Measurements from ENCODE around the gene PTCH2.

PTCH2 gene

GRCh38 chr1:44810101-44810761 lies 32.8 kb downstream of the PTCH2 start:
- Histone ChIP-seq H4K8ac (ENCODE audit: low read depth, low read length) (no peak overlapping the region), H2BK15ac (ENCODE audit: low read length) (no peak overlapping the region), H3K27ac (replicated peaks; ENCODE audit: low read length) (no peak overlapping the region), H2AFZ (ENCODE audit: low read length) (no peak overlapping the region), H2BK12ac (ENCODE audit: low read length) (no peak overlapping the region), H3K4ac (ENCODE audit: low read length) (no peak overlapping the region), H2BK120ac (ENCODE audit: low read depth, low read length) (peak overlapping the region; percentile 11), H3K9me3 (replicated peaks in 1 of 2; ENCODE audit: control insufficient read depth in 2 of 2, insufficient read depth in 1 of 2, low read depth in 1 of 2, low read length in 2 of 2) (no peaks in the 10 kb centered on the region), H3K14ac (ENCODE audit: low read length) (no peak overlapping the region), H4K91ac (ENCODE audit: low read depth, low read length, poor library complexity) (no peak overlapping the region), H3K9ac (ENCODE audit: low read depth, low read length, poor library complexity) (no peak overlapping the region), H3K4me2 (ENCODE audit: insufficient read depth, low read length, poor library complexity, severe bottlenecking) (no peak overlapping the region), H2BK5ac (ENCODE audit: low read length) (no peak overlapping the region), H2AK5ac (ENCODE audit: low read depth, low read length) (peak overlapping the region; percentile 40), H3K4me3 (ENCODE audit: low read length in 2 of 2) (no peak overlapping the region), H3K4me1 (ENCODE audit: control insufficient read depth in 2 of 2, insufficient read depth in 1 of 2, low read depth in 1 of 2, low read length in 2 of 2) (peaks cover 28 to 43% of the 10 kb centered on the region in 2 donors), H3K79me1 (ENCODE audit: low read depth, low read length) (peaks cover 3% of the 10 kb centered on the region), H3K23ac (ENCODE audit: low read depth, low read length, poor library complexity) (no peak overlapping the region), H3K27me3 (ENCODE audit: control insufficient read depth in 3 of 3, insufficient read depth in 3 of 3, low read depth in 1 of 3, low read length in 3 of 3) (peaks cover 0 to 4% (median 0%) of the 10 kb centered on the region in 3 experiments), H3K18ac (ENCODE audit: low read length) (peak overlapping the region; percentile 40), H3K36me3 (replicated peaks in 1 of 2; ENCODE audit: control insufficient read depth in 2 of 2, insufficient read depth in 2 of 2, low read length in 2 of 2) (peaks cover 4 to 22% of the 10 kb centered on the region in 2 donors)
- no CpG with 5 or more reads among the region's 12 CpGs for WGBS, 2 donors (ENCODE audit: extremely low coverage in 2 of 2, insufficient read length in 2 of 2, insufficient replicate concordance in 1 of 2)
- no peak for DNase-seq (ENCODE audit: low spot score)

- Histone ChIP-seq H4K8ac (ENCODE audit: low read depth, low read length) (no peak overlapping the region), H3K27ac (replicated peaks; ENCODE audit: low read length) (peak overlapping the region; percentile 86), H3K27me3 (ENCODE audit: control insufficient read depth in 3 of 3, insufficient read depth in 3 of 3, low read depth in 1 of 3, low read length in 3 of 3) (peaks cover 0 to 4% (median 0%) of the 10 kb centered on the region in 3 experiments), H3K14ac (ENCODE audit: low read length) (no peak overlapping the region), H2AFZ (ENCODE audit: low read length) (peak overlapping the region; percentile 45), H3K4me1 (ENCODE audit: control insufficient read depth in 2 of 2, insufficient read depth in 1 of 2, low read depth in 1 of 2, low read length in 2 of 2) (peaks cover 28 to 43% of the 10 kb centered on the region in 2 donors), H3K4me2 (ENCODE audit: insufficient read depth, low read length, poor library complexity, severe bottlenecking) (peak overlapping the region; percentile 64), H3K9me3 (replicated peaks in 1 of 2; ENCODE audit: control insufficient read depth in 2 of 2, insufficient read depth in 1 of 2, low read depth in 1 of 2, low read length in 2 of 2) (no peaks in the 10 kb centered on the region), H2BK15ac (ENCODE audit: low read length) (peak overlapping the region; percentile 52), H2AK5ac (ENCODE audit: low read depth, low read length) (peak overlapping the region; percentile 26), H2BK12ac (ENCODE audit: low read length) (peak overlapping the region; percentile 84), H3K9ac (ENCODE audit: low read depth, low read length, poor library complexity) (peak overlapping the region; percentile 75), H3K4ac (ENCODE audit: low read length) (no peak overlapping the region), H3K36me3 (replicated peaks in 1 of 2; ENCODE audit: control insufficient read depth in 2 of 2, insufficient read depth in 2 of 2, low read length in 2 of 2) (peaks cover 11 to 25% of the 10 kb centered on the region in 2 donors), H3K23ac (ENCODE audit: low read depth, low read length, poor library complexity) (no peak overlapping the region), H3K79me1 (ENCODE audit: low read depth, low read length) (peaks cover 3% of the 10 kb centered on the region), H3K18ac (ENCODE audit: low read length) (peak overlapping the region; percentile 93), H2BK5ac (ENCODE audit: low read length) (peak overlapping the region; percentile 88), H2BK120ac (ENCODE audit: low read depth, low read length) (peak overlapping the region; percentile 4), H4K91ac (ENCODE audit: low read depth, low read length, poor library complexity) (no peak overlapping the region), H3K4me3 (ENCODE audit: low read length in 2 of 2) (peak overlapping the region in 1 of 2 donors; percentile 47)
- WGBS, 2 donors (ENCODE audit: extremely low coverage in 2 of 2, insufficient read length in 2 of 2, insufficient replicate concordance in 1 of 2): no CpG with 5 or more reads among the region's 6 CpGs
- no peak for DNase-seq (ENCODE audit: low spot score)
These were observed 33.8 kb downstream of the PTCH2 start for GRCh38 chr1:44808938-44809917.

GRCh38 chr1:44808063-44808937 lies 34.8 kb downstream of the PTCH2 start, which contains the start of gene BTBD19:
BTBD19 (plus strand) TSS chr1:44808523; CDS start chr1:44808821, 298 bp downstream.
- H3K79me1 ChIP-seq (ENCODE audit: low read depth, low read length): peaks cover 5% of the 10 kb centered on the region
- peak within 1 kb of the TSS; percentile 52 for H2BK15ac ChIP-seq (ENCODE audit: low read length)
- H2AK5ac ChIP-seq (ENCODE audit: low read depth, low read length): peak within 1 kb of the TSS; percentile 96
- peaks cover 28 to 48% of the 10 kb centered on the region in 2 donors for H3K4me1 ChIP-seq (ENCODE audit: control insufficient read depth in 2 of 2, insufficient read depth in 1 of 2, low read depth in 1 of 2, low read length in 2 of 2)
- peaks cover 0 to 4% (median 0%) of the 10 kb centered on the region in 3 experiments for H3K27me3 ChIP-seq (ENCODE audit: control insufficient read depth in 3 of 3, insufficient read depth in 3 of 3, low read depth in 1 of 3, low read length in 3 of 3)
- H3K4me3 ChIP-seq (ENCODE audit: low read length in 2 of 2): peak within 1 kb of the TSS in 1 of 2 donors; percentile 47
- H3K23ac ChIP-seq (ENCODE audit: low read depth, low read length, poor library complexity): peak within 1 kb of the TSS; percentile 45
- no peaks in the 10 kb centered on the region for H3K9me3 ChIP-seq (replicated peaks in 1 of 2; ENCODE audit: control insufficient read depth in 2 of 2, insufficient read depth in 1 of 2, low read depth in 1 of 2, low read length in 2 of 2)
- H3K18ac ChIP-seq (ENCODE audit: low read length): peak within 1 kb of the TSS; percentile 98
- peak within 1 kb of the TSS; percentile 84 for H2BK12ac ChIP-seq (ENCODE audit: low read length)
- H4K8ac ChIP-seq (ENCODE audit: low read depth, low read length): no peak within 1 kb of the TSS
- H3K27ac ChIP-seq (replicated peaks; ENCODE audit: low read length): peak within 1 kb of the TSS; percentile 93
- no peak for DNase-seq (ENCODE audit: low spot score)
- WGBS, 2 donors (ENCODE audit: extremely low coverage in 2 of 2, insufficient read length in 2 of 2, insufficient replicate concordance in 1 of 2): no CpG with 5 or more reads among the region's 23 CpGs
- peak within 1 kb of the TSS; percentile 41 for H4K91ac ChIP-seq (ENCODE audit: low read depth, low read length, poor library complexity)
- peak within 1 kb of the TSS; percentile 97 for H3K4ac ChIP-seq (ENCODE audit: low read length)
- H2AFZ ChIP-seq (ENCODE audit: low read length): peak within 1 kb of the TSS; percentile 78
- H3K14ac ChIP-seq (ENCODE audit: low read length): no peak within 1 kb of the TSS
- peak within 1 kb of the TSS; percentile 75 for H3K9ac ChIP-seq (ENCODE audit: low read depth, low read length, poor library complexity)
- H2BK5ac ChIP-seq (ENCODE audit: low read length): peak within 1 kb of the TSS; percentile 88
- H2BK120ac ChIP-seq (ENCODE audit: low read depth, low read length): peak within 1 kb of the TSS; percentile 58
- peak within 1 kb of the TSS; percentile 64 for H3K4me2 ChIP-seq (ENCODE audit: insufficient read depth, low read length, poor library complexity, severe bottlenecking)
- H3K36me3 ChIP-seq (replicated peaks in 1 of 2; ENCODE audit: control insufficient read depth in 2 of 2, insufficient read depth in 2 of 2, low read length in 2 of 2): peaks cover 20 to 34% of the 10 kb centered on the region in 2 donors
